ENCODE measurements around the gene BCL7C. TPM values are rescaled to one million over a fixed set of nuclear protein-coding genes. Genes with fewer than 3 reads are reported as not detected.

The BCL7C gene
- total and polyA plus RNA-seq, 2 of the 13 experiments (the other 11 are each of a cell fraction or from before 2014, with no cell fraction given): 17.7 to 33.8 TPM

GRCh38 chr16:30922960-30923535 is 29.2 kb upstream of the BCL7C start (continued):
- TF ChIP-seq ZNF407 (CRISPR knock-in tag; IDR thresholded peaks at IDR 0.05; ENCODE audit: not compliant biosample characterization) (peak; percentile 25), HNRNPH1 (optimal IDR thresholded peaks at IDR 0.05; ENCODE audit: low read depth, low read length) (no peak), PTBP1 (IDR thresholded peaks at IDR 0.05; ENCODE audit: low read depth, low read length, poor library complexity, severe bottlenecking) (no peak), ZUFSP (CRISPR knock-in tag; IDR thresholded peaks at IDR 0.05; ENCODE audit: borderline replicate concordance) (no peak), CEBPG (CRISPR knock-in tag; IDR thresholded peaks at IDR 0.05) (no peak), ZNF335 (CRISPR knock-in tag; IDR thresholded peaks at IDR 0.05) (no peak), MED8 (CRISPR knock-in tag; IDR thresholded peaks at IDR 0.05; ENCODE audit: insufficient replicate concordance) (no peak), ZNF615 (CRISPR knock-in tag; IDR thresholded peaks at IDR 0.05; ENCODE audit: borderline replicate concordance) (no peak), ZNF883 (CRISPR knock-in tag; IDR thresholded peaks at IDR 0.05; ENCODE audit: not compliant biosample characterization) (no peak), ZNF430 (CRISPR knock-in tag; IDR thresholded peaks at IDR 0.05) (no peak; the same call in 1 of the 2 replicates)
- TF ChIP-seq, protein P1, sequence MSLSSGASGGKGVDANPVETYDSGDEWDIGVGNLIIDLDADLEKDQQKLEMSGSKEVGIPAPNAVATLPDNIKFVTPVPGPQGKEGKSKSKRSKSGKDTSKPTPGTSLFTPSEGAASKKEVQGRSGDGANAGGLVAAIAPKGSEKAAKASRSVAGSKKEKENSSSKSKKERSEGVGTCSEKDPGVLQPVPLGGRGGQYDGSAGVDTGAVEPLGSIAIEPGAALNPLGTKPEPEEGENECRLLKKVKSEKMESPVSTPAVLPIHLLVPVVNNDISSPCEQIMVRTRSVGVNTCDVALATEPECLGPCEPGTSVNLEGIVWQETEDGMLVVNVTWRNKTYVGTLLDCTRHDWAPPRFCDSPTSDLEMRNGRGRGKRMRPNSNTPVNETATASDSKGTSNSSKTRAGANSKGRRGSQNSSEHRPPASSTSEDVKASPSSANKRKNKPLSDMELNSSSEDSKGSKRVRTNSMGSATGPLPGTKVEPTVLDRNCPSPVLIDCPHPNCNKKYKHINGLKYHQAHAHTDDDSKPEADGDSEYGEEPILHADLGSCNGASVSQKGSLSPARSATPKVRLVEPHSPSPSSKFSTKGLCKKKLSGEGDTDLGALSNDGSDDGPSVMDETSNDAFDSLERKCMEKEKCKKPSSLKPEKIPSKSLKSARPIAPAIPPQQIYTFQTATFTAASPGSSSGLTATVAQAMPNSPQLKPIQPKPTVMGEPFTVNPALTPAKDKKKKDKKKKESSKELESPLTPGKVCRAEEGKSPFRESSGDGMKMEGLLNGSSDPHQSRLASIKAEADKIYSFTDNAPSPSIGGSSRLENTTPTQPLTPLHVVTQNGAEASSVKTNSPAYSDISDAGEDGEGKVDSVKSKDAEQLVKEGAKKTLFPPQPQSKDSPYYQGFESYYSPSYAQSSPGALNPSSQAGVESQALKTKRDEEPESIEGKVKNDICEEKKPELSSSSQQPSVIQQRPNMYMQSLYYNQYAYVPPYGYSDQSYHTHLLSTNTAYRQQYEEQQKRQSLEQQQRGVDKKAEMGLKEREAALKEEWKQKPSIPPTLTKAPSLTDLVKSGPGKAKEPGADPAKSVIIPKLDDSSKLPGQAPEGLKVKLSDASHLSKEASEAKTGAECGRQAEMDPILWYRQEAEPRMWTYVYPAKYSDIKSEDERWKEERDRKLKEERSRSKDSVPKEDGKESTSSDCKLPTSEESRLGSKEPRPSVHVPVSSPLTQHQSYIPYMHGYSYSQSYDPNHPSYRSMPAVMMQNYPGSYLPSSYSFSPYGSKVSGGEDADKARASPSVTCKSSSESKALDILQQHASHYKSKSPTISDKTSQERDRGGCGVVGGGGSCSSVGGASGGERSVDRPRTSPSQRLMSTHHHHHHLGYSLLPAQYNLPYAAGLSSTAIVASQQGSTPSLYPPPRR (CRISPR knock-in tag; IDR thresholded peaks at IDR 0.05; ENCODE audit: borderline replicate concordance): no peak
- TF ChIP-seq, protein P2, sequence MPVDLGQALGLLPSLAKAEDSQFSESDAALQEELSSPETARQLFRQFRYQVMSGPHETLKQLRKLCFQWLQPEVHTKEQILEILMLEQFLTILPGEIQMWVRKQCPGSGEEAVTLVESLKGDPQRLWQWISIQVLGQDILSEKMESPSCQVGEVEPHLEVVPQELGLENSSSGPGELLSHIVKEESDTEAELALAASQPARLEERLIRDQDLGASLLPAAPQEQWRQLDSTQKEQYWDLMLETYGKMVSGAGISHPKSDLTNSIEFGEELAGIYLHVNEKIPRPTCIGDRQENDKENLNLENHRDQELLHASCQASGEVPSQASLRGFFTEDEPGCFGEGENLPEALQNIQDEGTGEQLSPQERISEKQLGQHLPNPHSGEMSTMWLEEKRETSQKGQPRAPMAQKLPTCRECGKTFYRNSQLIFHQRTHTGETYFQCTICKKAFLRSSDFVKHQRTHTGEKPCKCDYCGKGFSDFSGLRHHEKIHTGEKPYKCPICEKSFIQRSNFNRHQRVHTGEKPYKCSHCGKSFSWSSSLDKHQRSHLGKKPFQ (CRISPR knock-in tag; IDR thresholded peaks at IDR 0.05; ENCODE audit: insufficient replicate concordance): no peak

Measured in HepG2 (cell line).